Vagina (tissue), 2 donors: ENCODE results near the gene CADM4.

ENCODE experiments used
- CTCF ChIP-seq, 3 experiments: fragments of 450-650 bp in 2 of 3; fragments of 200-600 bp in 1 of 3; sonication (generic) in 1 of 3; IDR thresholded peaks; one replicate each; pipeline ENCODE4 v1.5.1; 2017 to 2019; ENCODE audit warnings: antibody characterized with exemption in 3 of 3, mild to moderate bottlenecking in 2 of 3, moderate library complexity in 2 of 3
- POLR2AphosphoS5 ChIP-seq, 2 donors: sonication (generic); formaldehyde crosslinking; IDR thresholded peaks; one replicate each; pipeline ENCODE4 v1.9.0; 2017; ENCODE audit warnings: antibody characterized with exemption in 2 of 2, mild to moderate bottlenecking in 2 of 2, low read depth in 1 of 2; ENCODE audit not compliant: insufficient read depth in 1 of 2

GRCh38 chr19:43675906-43676305, 36.3 kb upstream of the CADM4 start:
- TF ChIP-seq CTCF (IDR thresholded peaks at IDR 0.05) (no peak), POLR2AphosphoS5 (IDR thresholded peaks at IDR 0.05; ENCODE audit: insufficient read depth in 1 of 2, low read depth in 1 of 2) (no peak)
